Measurements from ENCODE around the gene GPHB5. TPM values are rescaled to one million over a fixed set of nuclear protein-coding genes. Genes with fewer than 3 reads are reported as not detected.

GPHB5 gene
- total RNA-seq, 1 experiment from 2014 or later = not detected

DNA sequence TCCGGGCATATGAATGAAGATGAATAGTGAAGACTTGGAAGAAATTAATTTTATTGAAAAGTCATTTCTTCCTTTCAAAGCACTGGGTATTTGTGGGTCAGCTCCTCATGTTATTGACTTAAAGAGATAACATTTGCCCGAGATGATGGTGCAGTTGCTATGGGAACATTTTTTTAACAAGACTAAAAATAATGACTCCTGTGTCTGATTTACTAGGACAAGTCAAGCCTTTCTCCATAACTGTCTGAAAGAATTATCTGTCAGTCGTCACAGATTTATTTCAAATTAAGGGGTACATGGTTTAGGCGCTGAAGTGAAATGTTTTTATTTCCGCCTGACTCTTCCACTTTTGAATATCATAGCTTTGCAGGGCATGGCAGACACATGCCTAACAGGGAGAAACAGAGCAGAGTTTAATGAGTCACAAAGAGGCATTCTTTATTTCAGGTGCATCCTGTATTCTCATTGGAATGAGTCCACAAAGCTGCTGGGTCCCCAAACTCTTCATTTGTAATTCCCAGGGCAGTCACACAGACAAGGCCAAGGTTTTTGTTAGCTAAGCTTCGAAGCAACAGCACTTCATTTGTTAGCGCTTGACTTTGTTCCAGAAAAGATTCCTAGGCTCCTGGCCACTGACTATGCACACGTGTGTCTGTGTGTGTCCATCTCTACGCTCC, 4.3 kb upstream of the GPHB5 start:
- H2BK20ac ChIP-seq (ENCODE audit: low read depth, low read length, poor library complexity, severe bottlenecking) = no peak overlapping the region
- H4K91ac ChIP-seq (ENCODE audit: insufficient read length, low read depth, low read length) = no peak overlapping the region
- no peak overlapping the region for H3K4me2 ChIP-seq (ENCODE audit: insufficient read depth, insufficient read length, low read length)
- no peak overlapping the region for H2AFZ ChIP-seq (ENCODE audit: low read length)
- H2BK15ac ChIP-seq (ENCODE audit: low read depth, low read length) = no peak overlapping the region
- no peak overlapping the region for H2BK12ac ChIP-seq (ENCODE audit: insufficient read length, low read depth, low read length)
- Mint-ChIP-seq H3K36me3 (ENCODE audit: insufficient read depth in 1 of 3, low read depth in 3 of 3) (no peaks in the 10 kb centered on the region), H3K4me3 (no peak overlapping the region), H3K27ac (peak overlapping the region in 2 of 3 experiments; percentile 3 to 16; a peak in 2 of 7 replicates), H3K4me1 (peaks cover 11 to 14% of the 10 kb centered on the region in 2 experiments), H3K9me3 (no peaks in the 10 kb centered on the region), H3K27me3 (ENCODE audit: low read depth) (no peaks in the 10 kb centered on the region)
- TF ChIP-seq CTCF (conservative IDR thresholded peaks at IDR 0.05) = no peak
- no peaks in the 10 kb centered on the region for H3K79me2 ChIP-seq (ENCODE audit: insufficient read depth, low read length)
- no peak overlapping the region for H2AK5ac ChIP-seq (ENCODE audit: insufficient read length, low read length)
- no peaks in the 10 kb centered on the region for H3K79me1 ChIP-seq (ENCODE audit: insufficient read depth, low read depth, low read length, poor library complexity, severe bottlenecking)
- WGBS (ENCODE audit: extremely low coverage, insufficient read length, low lambda C conversion rate) = no CpG with 5 or more reads among the region's 9 CpGs
- no peak overlapping the region for H3K14ac ChIP-seq (ENCODE audit: insufficient read depth, low read length)
- no peak overlapping the region for H3K9ac ChIP-seq (ENCODE audit: extremely low read depth, insufficient read length, low read length)
- H3K4me1 ChIP-seq (ENCODE audit: insufficient read depth, low read length) = peaks cover 5% of the 10 kb centered on the region; the same call in 1 of the 2 replicates
- H2BK5ac ChIP-seq (ENCODE audit: insufficient read length, low read length) = no peak overlapping the region
- H3K23me2 ChIP-seq (ENCODE audit: insufficient read length, low read depth, low read length, poor library complexity, severe bottlenecking) = no peaks in the 10 kb centered on the region
- no peaks in the 10 kb centered on the region for H4K20me1 ChIP-seq (ENCODE audit: control insufficient read depth, insufficient read depth, insufficient read length)
- no peak overlapping the region for H3K4ac ChIP-seq (ENCODE audit: low read depth, low read length)
- H3K9me3 ChIP-seq (ENCODE audit: control insufficient read depth, low read depth, low read length) = no peaks in the 10 kb centered on the region
- H2BK120ac ChIP-seq (ENCODE audit: low read depth, low read length, poor library complexity, severe bottlenecking) = no peak overlapping the region
- no peak overlapping the region for H4K5ac ChIP-seq (ENCODE audit: insufficient read length, low read depth, low read length)
- H3K56ac ChIP-seq (ENCODE audit: insufficient read length, low read depth, low read length) = no peak overlapping the region
- no peak overlapping the region for H4K8ac ChIP-seq (replicated peaks; ENCODE audit: insufficient read length, low read depth, low read length)
- no peak overlapping the region for H3K27ac ChIP-seq (ENCODE audit: insufficient read length, low read depth, low read length)
- DNase-seq = no peak
- no peak overlapping the region for H3K18ac ChIP-seq (ENCODE audit: insufficient read length, low read depth, low read length)
- no peak overlapping the region for H3K23ac ChIP-seq (ENCODE audit: insufficient read length, low read depth, low read length)
- no peaks in the 10 kb centered on the region for H3K27me3 ChIP-seq (ENCODE audit: insufficient read depth, low read length)
- H3T11ph ChIP-seq (ENCODE audit: low read length) = no peak overlapping the region
